ENCODE results near the gene HAND1. TPM values are rescaled to one million over a fixed set of nuclear protein-coding genes. Genes with fewer than 3 reads are reported as not detected.

The HAND1 gene
- total RNA-seq, 1 donor = not detected

DNA sequence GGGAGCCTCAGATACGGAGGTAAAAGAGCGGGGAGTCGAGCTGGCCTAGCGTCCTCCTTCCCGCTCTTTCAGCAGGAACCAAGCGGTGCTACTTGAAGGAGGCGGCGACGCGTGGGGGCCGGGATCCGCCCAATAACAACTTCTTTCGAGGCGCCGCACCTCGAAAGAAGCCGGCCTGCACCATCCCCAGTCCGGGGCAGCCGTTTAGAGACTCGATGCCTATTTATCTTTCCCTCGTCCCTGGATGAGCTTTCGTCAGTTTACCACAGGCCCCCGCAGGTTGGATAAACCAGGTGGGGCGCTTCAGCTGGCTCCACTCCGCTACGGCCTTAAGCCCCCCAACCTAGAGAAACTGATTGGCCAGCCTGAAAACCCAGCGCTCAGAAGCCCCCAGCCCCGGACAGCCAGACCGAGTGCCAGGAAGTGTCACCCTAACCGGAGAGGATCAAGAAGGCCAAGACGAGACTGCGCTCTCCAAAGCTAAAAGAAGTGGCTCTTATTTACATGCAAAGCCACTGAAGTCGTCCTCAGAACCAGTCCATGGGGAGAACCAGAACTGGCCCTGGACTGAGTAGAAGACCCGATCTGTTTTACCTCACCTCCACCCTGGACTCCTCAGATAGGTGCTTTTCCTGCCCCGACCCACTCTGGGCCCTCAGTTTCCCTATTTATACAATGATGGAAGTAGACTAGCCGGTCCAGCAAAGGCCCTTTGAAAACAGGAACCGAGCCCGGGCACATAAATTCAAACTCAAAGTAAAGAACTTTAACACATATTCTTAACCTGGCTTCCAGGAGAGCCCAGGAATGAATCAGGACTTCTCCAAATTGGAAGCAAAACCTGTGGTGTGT is 1.4 kb downstream of the HAND1 start:
- no peak for DNase-seq (ENCODE audit: low read depth)
- H3K4me3 ChIP-seq (ENCODE audit: low read depth, low read length) = no peak overlapping the region
- TF ChIP-seq, protein P1, sequence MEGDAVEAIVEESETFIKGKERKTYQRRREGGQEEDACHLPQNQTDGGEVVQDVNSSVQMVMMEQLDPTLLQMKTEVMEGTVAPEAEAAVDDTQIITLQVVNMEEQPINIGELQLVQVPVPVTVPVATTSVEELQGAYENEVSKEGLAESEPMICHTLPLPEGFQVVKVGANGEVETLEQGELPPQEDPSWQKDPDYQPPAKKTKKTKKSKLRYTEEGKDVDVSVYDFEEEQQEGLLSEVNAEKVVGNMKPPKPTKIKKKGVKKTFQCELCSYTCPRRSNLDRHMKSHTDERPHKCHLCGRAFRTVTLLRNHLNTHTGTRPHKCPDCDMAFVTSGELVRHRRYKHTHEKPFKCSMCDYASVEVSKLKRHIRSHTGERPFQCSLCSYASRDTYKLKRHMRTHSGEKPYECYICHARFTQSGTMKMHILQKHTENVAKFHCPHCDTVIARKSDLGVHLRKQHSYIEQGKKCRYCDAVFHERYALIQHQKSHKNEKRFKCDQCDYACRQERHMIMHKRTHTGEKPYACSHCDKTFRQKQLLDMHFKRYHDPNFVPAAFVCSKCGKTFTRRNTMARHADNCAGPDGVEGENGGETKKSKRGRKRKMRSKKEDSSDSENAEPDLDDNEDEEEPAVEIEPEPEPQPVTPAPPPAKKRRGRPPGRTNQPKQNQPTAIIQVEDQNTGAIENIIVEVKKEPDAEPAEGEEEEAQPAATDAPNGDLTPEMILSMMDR (IDR thresholded peaks at IDR 0.05; ENCODE audit: insufficient read depth, low read depth, low read length) = no peak

DNA sequence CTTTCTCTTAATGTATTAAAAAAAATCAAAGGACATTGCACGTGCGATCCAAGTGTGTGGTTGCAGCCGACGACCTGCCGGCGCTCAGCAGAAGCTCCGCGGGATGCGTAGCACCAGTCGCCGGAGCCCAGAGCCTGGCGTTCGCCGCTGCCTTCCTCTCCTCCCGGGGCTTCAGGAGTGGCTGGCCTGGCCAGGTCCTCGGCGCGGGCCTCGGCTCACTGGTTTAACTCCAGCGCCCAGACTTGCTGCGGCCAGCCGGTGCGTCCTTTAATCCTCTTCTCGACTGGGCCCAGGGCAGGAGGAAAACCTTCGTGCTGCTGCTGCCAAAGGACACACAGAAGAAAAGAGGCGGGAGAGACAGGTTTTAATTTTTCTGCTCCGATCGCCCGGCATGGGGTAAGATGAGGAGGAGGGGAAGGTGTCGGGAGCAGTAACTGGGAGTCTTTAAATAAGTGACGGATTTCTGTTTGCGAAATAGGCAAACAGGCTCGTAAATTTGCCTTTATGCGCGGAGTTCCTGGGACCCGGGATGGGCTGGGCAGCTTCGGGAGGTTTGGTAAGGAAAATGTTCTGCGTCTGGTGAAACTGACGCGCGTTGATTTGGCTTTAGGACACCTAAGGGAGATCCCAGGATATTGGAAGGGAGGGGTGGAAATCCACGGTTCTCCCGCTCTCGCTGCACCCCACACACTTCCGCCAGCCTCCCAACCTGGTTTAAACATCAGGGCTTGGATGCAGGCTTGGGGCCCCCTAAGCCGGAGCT is 2.3 kb downstream of the HAND1 start:
- DNase-seq (ENCODE audit: low read depth) = peak; percentile 20
- TF ChIP-seq, protein P1 (IDR thresholded peaks at IDR 0.05; ENCODE audit: insufficient read depth, low read depth, low read length) = no peak
- no peak overlapping the region for H3K4me3 ChIP-seq (ENCODE audit: low read depth, low read length)

GRCh38 chr5:154474396-154475334 is 3.4 kb downstream of the HAND1 start:
- TF ChIP-seq, protein P1 (IDR thresholded peaks at IDR 0.05; ENCODE audit: insufficient read depth, low read depth, low read length) = no peak
- no peak for DNase-seq (ENCODE audit: low read depth)
- no peak overlapping the region for H3K4me3 ChIP-seq (ENCODE audit: low read depth, low read length)

- TF ChIP-seq, protein P1 (IDR thresholded peaks at IDR 0.05; ENCODE audit: insufficient read depth, low read depth, low read length) = no peak
- DNase-seq (ENCODE audit: low read depth) = no peak
- no peak overlapping the region for H3K4me3 ChIP-seq (ENCODE audit: low read depth, low read length)
Measured at GRCh38 chr5:154473581-154474283, 4.3 kb downstream of the HAND1 start.

GRCh38 chr5:154472871-154473580 is 5.0 kb downstream of the HAND1 start:
- TF ChIP-seq, protein P1 (IDR thresholded peaks at IDR 0.05; ENCODE audit: insufficient read depth, low read depth, low read length) = no peak
- H3K4me3 ChIP-seq (ENCODE audit: low read depth, low read length) = no peak overlapping the region
- DNase-seq (ENCODE audit: low read depth) = no peak
